CD4-positive, alpha-beta T cell treated with Interleukin-15 for 1 hour (primary cell): ENCODE data around the gene EPB41.
"Not testable (repeated sequence)": the region's sequence is repeated elsewhere in the genome, so short reads cannot be mapped to it uniquely, and the experiment has no call there.

ENCODE experiments used
- DNase-seq: peaks from one replicate; pipeline ENCODE4 v3.0.0-alpha.2; 2020

EPB41 gene

GRCh38 chr1:29114654-29115053, 200.3 kb downstream of the EPB41 start:
- no peak for DNase-seq

- DNase-seq = no peak
Observed at GRCh38 chr1:29117381-29117780, 203.0 kb downstream of the EPB41 start.

DNA sequence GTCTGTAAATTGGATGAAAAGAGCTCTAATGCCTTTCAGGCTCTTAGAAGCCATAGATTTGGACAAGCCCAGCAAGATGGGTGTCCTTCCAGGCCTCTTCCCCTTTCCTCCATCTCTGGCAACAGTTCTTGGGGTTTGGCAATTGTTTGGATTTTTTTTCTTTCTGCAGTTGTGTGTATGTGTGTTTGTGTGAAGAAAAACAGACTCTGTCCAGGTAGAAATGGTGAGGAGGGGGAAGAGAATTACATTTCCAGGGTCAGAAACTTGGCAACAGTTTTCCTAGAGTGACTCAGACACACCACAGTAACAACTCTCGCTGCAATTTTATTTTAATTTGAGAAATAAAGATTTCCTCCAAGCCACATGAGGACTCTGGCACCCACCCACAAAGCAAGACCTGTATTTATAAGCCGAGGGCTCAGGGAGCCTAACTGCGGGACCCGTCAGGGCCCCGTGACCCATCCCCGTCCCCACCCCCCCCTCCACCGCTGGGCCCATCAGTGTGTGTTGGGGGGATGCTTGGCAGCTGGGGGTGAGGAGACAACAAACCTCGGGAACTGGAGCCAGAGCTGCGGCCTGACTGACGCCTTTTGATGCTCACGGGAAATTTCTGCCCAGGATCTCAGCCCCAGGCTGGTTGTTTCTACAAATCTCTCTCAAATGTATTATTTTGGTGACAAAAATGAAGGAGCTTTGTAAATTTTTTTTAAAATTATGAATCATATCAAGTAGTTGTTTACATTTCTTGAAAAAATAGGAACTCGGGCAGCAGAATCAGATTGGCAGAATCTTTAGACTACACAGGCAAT, 205.0 kb downstream of the EPB41 start:
- DNase-seq = no peak

GRCh38 chr1:29120367-29120766, 206.0 kb downstream of the EPB41 start:
- no peak for DNase-seq

GRCh38 chr1:29120947-29121485, 206.6 kb downstream of the EPB41 start:
- DNase-seq = peak; percentile 59

GRCh38 chr1:29121516-29121935, 207.2 kb downstream of the EPB41 start:
- DNase-seq = no peak

DNA sequence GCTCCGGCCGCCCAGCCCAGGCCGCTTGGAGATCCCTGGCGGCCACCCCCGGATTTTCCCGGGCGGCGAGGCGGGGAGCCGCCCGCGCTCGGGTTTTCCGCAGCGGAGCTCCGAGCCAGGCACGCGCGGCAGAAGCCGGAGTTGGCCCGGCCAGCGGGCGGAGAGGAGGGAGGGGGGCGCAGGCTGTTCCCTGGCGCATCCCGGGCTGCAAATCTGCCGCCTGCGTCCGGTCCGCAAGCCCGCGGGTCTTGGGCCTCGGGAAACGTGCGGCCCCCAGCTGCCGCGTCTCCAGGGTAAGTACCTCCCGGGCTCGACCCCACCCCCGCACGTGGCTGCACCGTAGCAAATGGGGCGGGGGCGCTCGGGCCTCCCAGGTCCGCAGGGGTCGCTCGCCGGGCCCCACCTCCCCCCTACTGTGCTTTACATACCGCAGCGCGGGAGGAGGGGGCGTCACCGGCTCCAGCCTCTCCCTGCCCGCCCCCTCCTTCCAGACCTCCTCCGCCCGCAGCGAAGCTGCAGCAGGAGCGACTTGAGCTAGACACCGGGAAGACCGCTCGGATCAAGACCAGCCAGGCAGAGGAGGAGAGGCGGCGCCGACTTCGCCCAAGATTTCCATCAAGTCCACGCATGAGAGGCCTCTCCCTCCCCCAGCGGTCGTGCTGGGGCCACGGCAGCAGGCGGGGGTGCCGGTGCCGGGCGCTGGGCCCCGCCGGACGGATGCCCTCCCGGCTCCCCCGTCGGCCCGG, 207.7 kb downstream of the EPB41 start:
- DNase-seq = no peak

- no peak for DNase-seq
Observed at GRCh38 chr1:29122682-29123052, 208.3 kb downstream of the EPB41 start.

DNA sequence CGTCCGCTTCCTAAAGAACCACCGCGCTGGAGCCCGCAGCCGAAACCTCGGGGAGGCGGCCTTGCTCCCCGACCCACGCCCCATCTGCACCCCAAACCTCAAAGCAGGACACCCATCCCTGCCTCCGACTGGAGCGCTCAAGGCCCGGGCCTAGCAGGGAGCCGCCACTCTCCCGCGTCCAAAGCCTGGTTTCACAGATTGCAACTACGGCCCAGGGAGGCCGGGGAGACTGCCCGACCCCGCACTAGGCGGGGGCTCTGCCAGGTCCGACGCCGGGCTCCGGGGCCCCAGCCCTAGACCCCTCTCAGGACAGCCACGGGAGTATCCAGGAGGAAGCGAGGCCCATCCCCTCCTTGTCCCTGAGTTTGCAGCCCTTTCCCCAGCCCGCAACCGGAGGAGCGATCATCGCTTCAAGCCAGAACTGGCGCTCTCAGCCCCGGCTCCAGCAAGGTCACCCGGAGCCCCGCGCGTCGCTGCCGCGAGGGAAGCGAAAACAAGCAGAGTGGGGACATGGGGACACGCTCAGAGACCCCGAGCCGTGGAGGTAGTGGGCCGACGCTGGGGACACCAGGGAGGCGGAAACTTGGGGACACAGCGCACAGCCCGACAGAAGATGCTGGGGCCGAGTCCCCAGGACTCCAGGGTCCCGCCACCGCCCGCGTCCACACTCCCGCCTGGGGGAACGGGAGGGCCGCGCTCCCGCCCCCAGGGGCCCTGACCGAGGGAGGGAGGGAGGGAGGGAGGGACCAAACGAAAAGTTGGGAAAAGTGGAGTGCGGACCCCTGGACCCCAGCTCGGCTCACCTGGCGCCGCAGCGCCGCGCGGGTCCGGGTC, 208.9 kb downstream of the EPB41 start:
- no peak for DNase-seq

- DNase-seq = no peak
Observed at GRCh38 chr1:29123887-29124365, 209.6 kb downstream of the EPB41 start, which contains the start of gene TMEM200B. TSS of gene TMEM200B (minus strand) at chr1:29123903. CDS start at chr1:29121828, 2,075 bp downstream.

DNA sequence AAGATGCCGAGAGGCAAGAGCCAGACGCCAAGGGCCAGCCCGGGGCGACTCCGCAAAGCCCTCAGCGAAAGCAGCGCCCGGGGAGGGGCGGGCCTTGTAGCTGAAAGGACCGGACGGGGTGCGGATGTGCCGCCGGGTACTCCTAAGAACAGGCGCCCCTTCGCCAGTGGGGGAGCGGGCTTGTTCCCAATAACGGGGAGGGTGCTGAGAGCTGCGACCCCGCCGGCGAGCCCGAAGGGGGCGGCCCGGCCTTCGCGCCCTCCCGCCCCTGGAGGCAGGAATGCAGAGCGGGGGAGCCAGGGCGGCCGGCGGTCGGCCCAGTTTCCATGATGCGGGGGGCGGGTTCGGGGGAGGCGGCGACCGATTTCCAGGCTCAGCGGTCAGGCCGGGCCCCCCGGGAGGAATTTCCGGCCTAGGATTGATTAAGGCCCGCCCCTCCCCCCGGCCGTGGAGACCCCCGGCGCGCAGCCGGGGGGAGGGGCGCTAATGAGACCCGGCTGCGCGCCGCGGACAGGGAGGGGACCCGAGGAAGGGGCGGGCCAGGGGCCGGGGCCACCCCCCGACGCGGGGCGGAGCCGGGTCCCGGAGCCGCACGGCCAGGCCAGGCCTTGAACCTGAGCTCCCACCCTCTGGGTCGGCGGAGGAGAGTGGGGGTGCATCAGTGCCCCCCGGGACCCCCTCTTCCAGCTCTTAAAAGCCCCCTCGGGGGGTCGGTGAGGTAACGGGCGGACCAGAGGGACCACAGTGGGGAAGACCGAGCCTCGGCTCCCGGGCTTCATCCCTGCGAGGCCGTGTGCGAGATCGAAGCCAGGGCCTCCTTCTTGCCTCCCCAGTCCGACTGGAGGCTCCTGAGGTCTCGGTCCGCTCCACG, 210.2 kb downstream of the EPB41 start:
- peak; percentile 24 for DNase-seq

DNA sequence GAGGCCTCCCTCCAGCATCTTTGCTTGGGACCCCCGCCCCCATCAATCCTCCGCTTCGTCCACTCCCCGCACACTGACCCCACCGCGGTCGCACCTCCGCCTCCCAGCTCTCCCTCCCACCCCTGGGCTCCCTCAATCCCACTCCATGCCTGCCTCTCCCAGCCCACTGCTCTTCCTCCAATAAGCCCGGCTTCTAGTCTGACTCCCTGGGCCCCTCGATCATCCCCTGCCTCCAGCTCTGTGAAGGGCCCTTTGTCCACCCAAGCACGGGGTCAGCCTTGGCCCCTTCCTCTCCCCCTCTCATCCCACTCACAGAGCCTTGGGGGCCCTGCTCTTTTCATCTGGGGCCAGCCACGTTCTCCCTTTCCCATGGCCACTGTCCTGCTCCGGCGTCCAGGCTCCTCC, 210.9 kb downstream of the EPB41 start:
- no peak for DNase-seq

- no peak for DNase-seq
Observed at GRCh38 chr1:29125788-29126187, 211.4 kb downstream of the EPB41 start.

DNA sequence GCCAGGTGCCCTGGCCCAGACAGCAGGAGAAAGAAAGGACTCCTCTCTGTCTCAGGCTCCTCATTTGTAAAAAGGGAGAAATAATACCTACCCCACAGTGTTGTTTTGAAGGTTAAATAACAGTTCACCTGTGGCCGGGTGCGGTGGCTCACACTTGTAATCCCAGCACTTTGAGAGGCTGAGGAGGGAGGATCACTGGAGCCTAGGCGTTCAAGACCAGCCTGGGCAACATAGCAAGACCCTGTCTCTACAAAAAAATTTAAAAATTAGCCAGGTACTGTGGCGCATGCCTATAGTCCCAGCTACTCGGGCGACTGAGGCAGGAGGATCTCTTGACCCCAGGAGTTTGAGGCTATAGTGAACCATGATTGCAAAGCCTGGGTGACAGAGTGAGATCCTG, 211.8 kb downstream of the EPB41 start:
- no peak for DNase-seq

DNA sequence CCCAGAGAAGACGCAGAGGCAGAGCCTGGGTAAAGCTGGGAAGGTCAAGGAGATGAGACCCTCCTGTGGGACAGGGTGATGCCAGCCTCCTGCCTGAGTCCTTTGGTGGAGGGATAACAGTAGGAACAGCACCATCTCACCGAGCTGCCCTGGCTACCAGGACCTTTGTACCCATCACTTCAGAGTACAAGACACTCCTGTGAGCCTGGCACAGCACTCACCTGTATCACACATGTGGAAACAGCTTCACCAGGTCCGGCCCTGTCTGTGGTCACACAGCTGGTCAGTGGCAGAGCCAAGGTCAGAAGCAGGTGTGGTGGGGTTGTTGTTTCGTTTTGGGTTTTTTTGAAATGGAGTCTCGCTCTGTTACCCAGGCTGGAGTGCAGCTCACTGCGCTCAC, 214.4 kb downstream of the EPB41 start:
- DNase-seq = no peak

DNA sequence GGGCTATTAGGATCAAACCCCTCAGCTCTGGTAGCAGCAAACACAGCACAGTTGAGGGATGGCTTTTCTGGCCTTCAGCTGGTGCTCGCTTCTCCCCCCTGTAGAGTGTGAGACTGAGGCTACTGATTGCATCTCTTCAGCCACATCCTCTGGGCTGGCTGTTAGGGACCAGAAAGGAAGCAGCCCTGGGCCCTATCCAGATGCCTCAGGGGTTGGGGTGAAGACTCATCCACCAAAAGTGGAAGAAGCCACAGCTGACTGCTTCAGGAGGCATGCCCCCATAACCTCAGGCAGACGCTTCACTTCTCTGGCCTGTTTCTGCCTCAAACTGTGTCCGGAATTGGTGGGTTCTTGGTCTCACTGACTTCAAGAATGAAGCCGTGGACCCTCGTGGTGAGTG, 215.5 kb downstream of the EPB41 start:
- no peak for DNase-seq

- not testable (repeated sequence) for DNase-seq
Observed at GRCh38 chr1:29131056-29131455, 216.7 kb downstream of the EPB41 start.

GRCh38 chr1:29133861-29134694, 219.7 kb downstream of the EPB41 start:
- no peak for DNase-seq

DNA sequence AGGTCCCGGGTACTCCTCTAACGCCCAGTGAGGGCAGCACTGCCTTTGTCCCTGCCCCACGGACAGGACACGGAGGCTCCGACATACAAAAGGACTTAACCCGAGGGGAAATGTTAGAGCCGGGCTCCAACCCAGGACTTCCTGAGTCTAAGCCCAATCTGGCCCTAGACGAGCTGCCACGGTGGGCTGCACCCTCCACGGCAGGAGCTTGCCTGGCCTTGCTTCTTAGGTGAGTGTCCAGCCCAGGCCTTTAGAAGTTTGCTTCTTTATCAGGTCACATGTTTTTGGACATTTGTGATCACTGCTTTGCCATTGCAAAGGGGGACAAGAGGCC, 220.3 kb downstream of the EPB41 start:
- no peak for DNase-seq

DNA sequence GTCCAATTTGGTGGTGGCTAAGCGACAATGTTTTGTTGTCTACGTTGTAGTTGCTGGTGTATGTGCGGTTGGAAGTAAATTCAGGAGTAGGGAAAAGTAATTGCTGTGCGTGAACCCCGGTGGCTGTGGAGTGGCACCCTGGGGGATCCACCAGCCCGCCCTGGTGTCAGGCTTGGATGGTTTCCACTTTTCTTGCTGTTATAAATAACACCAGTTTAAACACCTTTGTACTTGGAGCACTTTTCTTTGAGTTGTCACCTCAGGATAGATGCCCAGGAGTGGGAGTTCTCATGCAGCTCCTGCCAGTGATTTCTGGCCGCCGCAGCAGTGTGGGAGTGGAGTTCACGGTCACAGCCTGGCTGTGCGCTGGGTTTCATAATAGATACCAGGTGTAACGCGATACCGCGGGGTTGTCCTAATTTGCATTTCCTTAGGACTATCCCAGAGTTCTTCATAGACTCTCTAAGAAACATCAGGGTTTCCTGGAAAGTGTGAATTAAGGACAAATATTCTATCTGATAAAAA, 222.1 kb downstream of the EPB41 start:
- no peak for DNase-seq

GRCh38 chr1:29142714-29143113, 228.3 kb downstream of the EPB41 start:
- no peak for DNase-seq
